HepG2 (cell line): ENCODE measurements around the gene PGC. TPM values are rescaled to one million over a fixed set of nuclear protein-coding genes. Genes with fewer than 3 reads are reported as not detected.

Experiments used
- ADNP ChIP-seq: sonication (generic); formaldehyde crosslinking; IDR thresholded peaks from 2 replicates; pipeline ENCODE4 v1.4.0; 2020; ENCODE audit warnings: missing genetic modification reagents
- ESRRA ChIP-seq: sonication (generic); formaldehyde crosslinking; IDR thresholded peaks from 2 replicates; pipeline ENCODE4 v1.5.1; 2020; ENCODE audit warnings: mild to moderate bottlenecking, low read depth, missing genetic modification reagents
- EZH2 ChIP-seq: conservative IDR thresholded peaks from 2 replicates; pipeline ENCODE4 v1.6.1; 2012; ENCODE audit warnings: mild to moderate bottlenecking, low read depth, low read length, moderate library complexity
- GATAD1 ChIP-seq: IDR thresholded peaks from 2 replicates; pipeline ENCODE4 v1.6.1; 2016; ENCODE audit warnings: missing genetic modification reagents, missing compliant biosample characterization
- HNRNPK ChIP-seq: fragments of 200-400 bp; formaldehyde crosslinking; IDR thresholded peaks from 2 replicates; pipeline ENCODE4 v1.6.1; 2018; ENCODE audit warnings: low read length, low read depth, moderate library complexity, mild to moderate bottlenecking; ENCODE audit not compliant: poor library complexity, severe bottlenecking
- MTA3 ChIP-seq: sonication (generic); formaldehyde crosslinking; IDR thresholded peaks from 2 replicates; pipeline ENCODE4 v1.4.0; 2020; ENCODE audit warnings: missing genetic modification reagents
- MXD3 ChIP-seq: IDR thresholded peaks from 2 replicates; pipeline ENCODE4 v1.6.1; 2016; ENCODE audit warnings: mild to moderate bottlenecking, missing biosample characterization, missing genetic modification reagents
- MXD4 ChIP-seq: IDR thresholded peaks from 2 replicates; pipeline ENCODE4 v1.6.1; 2016; ENCODE audit warnings: mild to moderate bottlenecking, missing biosample characterization, missing genetic modification reagents
- NAIF1 ChIP-seq: sonication (generic); formaldehyde crosslinking; IDR thresholded peaks from 2 replicates; pipeline ENCODE4 v1.5.0; 2020; ENCODE audit warnings: mild to moderate bottlenecking, missing genetic modification reagents, borderline replicate concordance
- PHF21A ChIP-seq: sonication (generic); formaldehyde crosslinking; IDR thresholded peaks from 2 replicates; pipeline ENCODE4 v1.5.0; 2020; ENCODE audit warnings: mild to moderate bottlenecking, missing genetic modification reagents
- RBM22 ChIP-seq: fragments of 200-400 bp; formaldehyde crosslinking; optimal IDR thresholded peaks from 2 replicates; pipeline ENCODE3; 2017; ENCODE audit warnings: mild to moderate bottlenecking, low read length, moderate library complexity
- SIN3A ChIP-seq: IDR thresholded peaks from 2 replicates; pipeline ENCODE4 v1.6.1; 2011; ENCODE audit warnings: low read depth, mild to moderate bottlenecking, control low read depth, low read length, borderline replicate concordance
- TRIM24 ChIP-seq: sonication (generic); formaldehyde crosslinking; IDR thresholded peaks from 2 replicates; pipeline ENCODE4 v1.8.0; 2022; ENCODE audit warnings: mild to moderate bottlenecking, missing genetic modification reagents
- YEATS4 ChIP-seq: sonication (generic); formaldehyde crosslinking; IDR thresholded peaks from 2 replicates; pipeline ENCODE4 v1.4.0; 2020; ENCODE audit warnings: missing genetic modification reagents, borderline replicate concordance
- ZKSCAN1 ChIP-seq: fragments of 150-350 bp; IDR thresholded peaks from 2 replicates; pipeline ENCODE4 v1.6.1; 2014; ENCODE audit warnings: low read length
- ZNF12 ChIP-seq: sonication (generic); formaldehyde crosslinking; IDR thresholded peaks from 2 replicates; pipeline ENCODE4 v1.5.0; 2020; ENCODE audit warnings: missing genetic modification reagents
- ZNF329 ChIP-seq: sonication (generic); formaldehyde crosslinking; IDR thresholded peaks from 2 replicates; pipeline ENCODE4 v1.9.0; 2021; ENCODE audit warnings: low read depth, mild to moderate bottlenecking, missing genetic modification reagents
- ZNF510 ChIP-seq: sonication (generic); formaldehyde crosslinking; IDR thresholded peaks from 2 replicates; pipeline ENCODE4 v1.4.0; 2020; ENCODE audit warnings: low read depth, mild to moderate bottlenecking, missing genetic modification reagents
- ZNF530 ChIP-seq: sonication (generic); formaldehyde crosslinking; IDR thresholded peaks from 2 replicates; pipeline ENCODE4 v1.5.0; 2020; ENCODE audit warnings: low read depth, mild to moderate bottlenecking, missing genetic modification reagents
- ZNF746 ChIP-seq: sonication (generic); formaldehyde crosslinking; IDR thresholded peaks from 2 replicates; pipeline ENCODE4 v1.8.0; 2022; ENCODE audit warnings: mild to moderate bottlenecking, missing genetic modification reagents
- ZNF790 ChIP-seq: sonication (generic); formaldehyde crosslinking; IDR thresholded peaks from 2 replicates; pipeline ENCODE4 v1.8.0; 2022; ENCODE audit warnings: missing genetic modification reagents, mild to moderate bottlenecking, borderline replicate concordance
- ZSCAN31 ChIP-seq: sonication (generic); formaldehyde crosslinking; IDR thresholded peaks from 2 replicates; pipeline ENCODE4 v1.5.0; 2020; ENCODE audit warnings: low read depth, mild to moderate bottlenecking, missing genetic modification reagents
- polyA plus RNA-seq, 8 experiments: library from polyadenylated mRNA; depleted of rRNA in 3 of 8; stranded (reverse) in 7 of 8; unstranded in 1 of 8; fragments of >200 nt; fragmentation: Illumina TruSeq in 4 of 8; extraction: Trizol in 4 of 8; gene quantifications; 2 replicates each; pipeline versions ENCODE4 v1.2.1 to v1.2.3, GENCODE V29; 2011 to 2016; ENCODE audit warnings: low read depth in 4 of 8, missing spikeins in 1 of 8, mixed read lengths in 1 of 8; ENCODE audit not compliant: insufficient read depth in 1 of 8
- total RNA-seq, 5 experiments: library from RNA; depleted of rRNA; stranded (reverse); fragments of >200 nt; fragmentation: Illumina TruSeq; extraction: Trizol; gene quantifications; 2 replicates each; pipeline ENCODE4 v1.2.3, GENCODE V29; 2016; ENCODE audit warnings: low read depth in 1 of 5
- TF ChIP-seq, protein P1 (sequence below): sonication (generic); formaldehyde crosslinking; IDR thresholded peaks from 2 replicates; pipeline ENCODE4 v1.5.0; 2020; ENCODE audit warnings: mild to moderate bottlenecking, missing genetic modification reagents, borderline replicate concordance

The PGC gene
- total and polyA plus RNA-seq, 2 of the 13 experiments (the other 11 are each of a cell fraction or from before 2014, with no cell fraction given) = 426 to 502 TPM

GRCh38 chr6:41734666-41735426 is 12.4 kb downstream of the PGC start (continued):
- TF ChIP-seq, protein P1, sequence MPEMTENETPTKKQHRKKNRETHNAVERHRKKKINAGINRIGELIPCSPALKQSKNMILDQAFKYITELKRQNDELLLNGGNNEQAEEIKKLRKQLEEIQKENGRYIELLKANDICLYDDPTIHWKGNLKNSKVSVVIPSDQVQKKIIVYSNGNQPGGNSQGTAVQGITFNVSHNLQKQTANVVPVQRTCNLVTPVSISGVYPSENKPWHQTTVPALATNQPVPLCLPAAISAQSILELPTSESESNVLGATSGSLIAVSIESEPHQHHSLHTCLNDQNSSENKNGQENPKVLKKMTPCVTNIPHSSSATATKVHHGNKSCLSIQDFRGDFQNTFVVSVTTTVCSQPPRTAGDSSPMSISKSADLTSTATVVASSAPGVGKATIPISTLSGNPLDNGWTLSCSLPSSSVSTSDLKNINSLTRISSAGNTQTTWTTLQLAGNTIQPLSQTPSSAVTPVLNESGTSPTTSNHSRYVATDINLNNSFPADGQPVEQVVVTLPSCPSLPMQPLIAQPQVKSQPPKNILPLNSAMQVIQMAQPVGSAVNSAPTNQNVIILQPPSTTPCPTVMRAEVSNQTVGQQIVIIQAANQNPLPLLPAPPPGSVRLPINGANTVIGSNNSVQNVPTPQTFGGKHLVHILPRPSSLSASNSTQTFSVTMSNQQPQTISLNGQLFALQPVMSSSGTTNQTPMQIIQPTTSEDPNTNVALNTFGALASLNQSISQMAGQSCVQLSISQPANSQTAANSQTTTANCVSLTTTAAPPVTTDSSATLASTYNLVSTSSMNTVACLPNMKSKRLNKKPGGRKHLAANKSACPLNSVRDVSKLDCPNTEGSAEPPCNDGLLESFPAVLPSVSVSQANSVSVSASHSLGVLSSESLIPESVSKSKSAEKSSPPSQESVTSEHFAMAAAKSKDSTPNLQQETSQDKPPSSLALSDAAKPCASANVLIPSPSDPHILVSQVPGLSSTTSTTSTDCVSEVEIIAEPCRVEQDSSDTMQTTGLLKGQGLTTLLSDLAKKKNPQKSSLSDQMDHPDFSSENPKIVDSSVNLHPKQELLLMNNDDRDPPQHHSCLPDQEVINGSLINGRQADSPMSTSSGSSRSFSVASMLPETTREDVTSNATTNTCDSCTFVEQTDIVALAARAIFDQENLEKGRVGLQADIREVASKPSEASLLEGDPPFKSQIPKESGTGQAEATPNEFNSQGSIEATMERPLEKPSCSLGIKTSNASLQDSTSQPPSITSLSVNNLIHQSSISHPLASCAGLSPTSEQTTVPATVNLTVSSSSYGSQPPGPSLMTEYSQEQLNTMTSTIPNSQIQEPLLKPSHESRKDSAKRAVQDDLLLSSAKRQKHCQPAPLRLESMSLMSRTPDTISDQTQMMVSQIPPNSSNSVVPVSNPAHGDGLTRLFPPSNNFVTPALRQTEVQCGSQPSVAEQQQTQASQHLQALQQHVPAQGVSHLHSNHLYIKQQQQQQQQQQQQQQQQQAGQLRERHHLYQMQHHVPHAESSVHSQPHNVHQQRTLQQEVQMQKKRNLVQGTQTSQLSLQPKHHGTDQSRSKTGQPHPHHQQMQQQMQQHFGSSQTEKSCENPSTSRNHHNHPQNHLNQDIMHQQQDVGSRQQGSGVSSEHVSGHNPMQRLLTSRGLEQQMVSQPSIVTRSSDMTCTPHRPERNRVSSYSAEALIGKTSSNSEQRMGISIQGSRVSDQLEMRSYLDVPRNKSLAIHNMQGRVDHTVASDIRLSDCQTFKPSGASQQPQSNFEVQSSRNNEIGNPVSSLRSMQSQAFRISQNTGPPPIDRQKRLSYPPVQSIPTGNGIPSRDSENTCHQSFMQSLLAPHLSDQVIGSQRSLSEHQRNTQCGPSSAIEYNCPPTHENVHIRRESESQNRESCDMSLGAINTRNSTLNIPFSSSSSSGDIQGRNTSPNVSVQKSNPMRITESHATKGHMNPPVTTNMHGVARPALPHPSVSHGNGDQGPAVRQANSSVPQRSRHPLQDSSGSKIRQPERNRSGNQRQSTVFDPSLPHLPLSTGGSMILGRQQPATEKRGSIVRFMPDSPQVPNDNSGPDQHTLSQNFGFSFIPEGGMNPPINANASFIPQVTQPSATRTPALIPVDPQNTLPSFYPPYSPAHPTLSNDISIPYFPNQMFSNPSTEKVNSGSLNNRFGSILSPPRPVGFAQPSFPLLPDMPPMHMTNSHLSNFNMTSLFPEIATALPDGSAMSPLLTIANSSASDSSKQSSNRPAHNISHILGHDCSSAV (CRISPR knock-in tag) = no peak
- peak; percentile 23 for TF ChIP-seq RBM22
- TF ChIP-seq EZH2 = no peak
- no peak for TF ChIP-seq ZNF510 (CRISPR knock-in tag)
- no peak; the same call in 1 of the 2 replicates for TF ChIP-seq SIN3A
- TF ChIP-seq MXD3 (CRISPR knock-in tag) = no peak
- TF ChIP-seq NAIF1 (CRISPR knock-in tag) = no peak
- peak; percentile 35; the same call in 1 of the 2 replicates for TF ChIP-seq YEATS4 (CRISPR knock-in tag)
- TF ChIP-seq ZNF329 (CRISPR knock-in tag) = no peak; the same call in 1 of the 2 replicates
- no peak; the same call in 1 of the 2 replicates for TF ChIP-seq MXD4
- no peak for TF ChIP-seq MTA3
- TF ChIP-seq ADNP (CRISPR knock-in tag) = no peak
- no peak; the same call in 1 of the 2 replicates for TF ChIP-seq ESRRA (CRISPR knock-in tag)
- TF ChIP-seq ZNF12 = no peak
- TF ChIP-seq ZSCAN31 (CRISPR knock-in tag) = 0 out of 2 replicates have a peak, but pooled peaks have one; percentile 12
- no peak for TF ChIP-seq TRIM24 (CRISPR knock-in tag)
- no peak for TF ChIP-seq ZNF530 (CRISPR knock-in tag)
- TF ChIP-seq PHF21A = no peak
- TF ChIP-seq ZKSCAN1 = no peak
- TF ChIP-seq HNRNPK = peak; percentile 61
- TF ChIP-seq GATAD1 (CRISPR knock-in tag) = 0 out of 2 replicates have a peak, but pooled peaks have one; percentile 17
- no peak for TF ChIP-seq ZNF790 (CRISPR knock-in tag)
- TF ChIP-seq ZNF746 (CRISPR knock-in tag) = peak; percentile 43; the same call in 1 of the 2 replicates
